Activated CD8-positive, alpha-beta memory T cell treated with anti-CD3 and anti-CD28 coated beads, Interleukin-2, amount 10 ng/mL, durations not matched to agents 7 days and 5 days (primary cell): ENCODE results near the gene ENKUR. TPM values are rescaled to one million over a fixed set of nuclear protein-coding genes. Genes with fewer than 3 reads are reported as not detected.

Experiments used
- ATAC-seq: fragments of 150-1000 bp; cut with Tn5 transposase; one replicate; pipeline ENCODE4 v1.10.0; 2021; ENCODE audit warnings: moderate library complexity
- CTCF ChIA-PET: fragments of 350-600 bp; sonication (Branson Sonifier 250); formaldehyde crosslinking; loops from one replicate; lab custom pipeline; 2021; ENCODE audit warnings: antibody characterized with exemption; lab: Charles Lee
- DNase-seq: peaks from one replicate; pipeline ENCODE4 v3.0.0-alpha.2; 2020
- H3K27ac Mint-ChIP-seq: one replicate; pipeline ENCODE4 v1.8.0; 2021; ENCODE audit warnings: mild to moderate bottlenecking, mixed read lengths
- H3K27me3 Mint-ChIP-seq: one replicate; pipeline ENCODE4 v1.8.0; 2021; ENCODE audit warnings: mixed read lengths
- H3K36me3 Mint-ChIP-seq: one replicate; pipeline ENCODE4 v1.8.0; 2021; ENCODE audit warnings: mild to moderate bottlenecking, mixed read lengths
- H3K4me1 Mint-ChIP-seq: one replicate; pipeline ENCODE4 v1.8.0; 2021; ENCODE audit warnings: mixed read lengths
- H3K4me3 Mint-ChIP-seq: one replicate; pipeline ENCODE4 v1.8.0; 2021; ENCODE audit warnings: mild to moderate bottlenecking, moderate library complexity, mixed read lengths
- H3K9me3 Mint-ChIP-seq: one replicate; pipeline ENCODE4 v1.8.0; 2022; ENCODE audit warnings: low read depth, mixed read lengths
- total RNA-seq, 2 experiments: library from RNA; stranded (reverse); gene quantifications; one replicate each; pipeline ENCODE4 v1.2.3, GENCODE V29; 2021

Gene ENKUR
- total RNA-seq, 2 experiments from 2014 or later = not detected

- Mint-ChIP-seq H3K27me3 (peaks cover 26% of the 10 kb centered on the region), H3K27ac (no peak overlapping the region), H3K36me3 (no peaks in the 10 kb centered on the region), H3K4me1 (no peaks in the 10 kb centered on the region), H3K9me3 (no peaks in the 10 kb centered on the region), H3K4me3 (no peak overlapping the region)
- DNase-seq (no peak), ATAC-seq (no peak)
- CTCF ChIA-PET = no interaction called here
These were observed 31.8 kb upstream of the ENKUR start for GRCh38 chr10:25047591-25048301.

- no peak for ATAC-seq
- CTCF ChIA-PET = no interaction called here
- Mint-ChIP-seq H3K27me3 (peaks cover 26% of the 10 kb centered on the region), H3K4me3 (no peak overlapping the region), H3K36me3 (no peaks in the 10 kb centered on the region), H3K4me1 (no peaks in the 10 kb centered on the region), H3K27ac (no peak overlapping the region), H3K9me3 (no peaks in the 10 kb centered on the region)
- DNase-seq = no peak
These were observed 31.1 kb upstream of the ENKUR start for GRCh38 chr10:25047088-25047487.

GRCh38 chr10:25046641-25047040, 30.7 kb upstream of the ENKUR start:
- Mint-ChIP-seq H3K4me3 (no peak overlapping the region), H3K27me3 (peaks cover 26% of the 10 kb centered on the region)

GRCh38 chr10:25039531-25039930, 23.6 kb upstream of the ENKUR start:
- H3K36me3 Mint-ChIP-seq = no peaks in the 10 kb centered on the region
- DNase-seq (no peak), ATAC-seq (no peak)
- no peaks in the 10 kb centered on the region for H3K9me3 Mint-ChIP-seq
- CTCF ChIA-PET = interaction anchor here (0.6 to 0.7 kb wide), 2 partner anchors 389 to 401 kb away, joined by 3 to 4 read pairs; no protein-coding TSS in a partner anchor
- no peak overlapping the region for H3K4me3 Mint-ChIP-seq
- peaks cover 2% of the 10 kb centered on the region for H3K4me1 Mint-ChIP-seq
- peaks cover 26% of the 10 kb centered on the region for H3K27me3 Mint-ChIP-seq
- H3K27ac Mint-ChIP-seq = no peak overlapping the region

More at GRCh38 chr10:25046641-25047040, 30.7 kb upstream of the ENKUR start:
- H3K27ac Mint-ChIP-seq = no peak overlapping the region
- no peaks in the 10 kb centered on the region for H3K36me3 Mint-ChIP-seq
- no peaks in the 10 kb centered on the region for H3K9me3 Mint-ChIP-seq
- no peak for ATAC-seq
- no peak for DNase-seq
- no peaks in the 10 kb centered on the region for H3K4me1 Mint-ChIP-seq
- CTCF ChIA-PET = no interaction called here

- H3K4me1 Mint-ChIP-seq = peaks cover 2% of the 10 kb centered on the region
These were observed 22.4 kb upstream of the ENKUR start for GRCh38 chr10:25038325-25038724.

GRCh38 chr10:25036381-25036780, 20.4 kb upstream of the ENKUR start:
- Mint-ChIP-seq H3K9me3 (no peaks in the 10 kb centered on the region), H3K27me3 (peaks cover 16% of the 10 kb centered on the region), H3K4me1 (peaks cover 2% of the 10 kb centered on the region), H3K36me3 (no peaks in the 10 kb centered on the region), H3K4me3 (no peak overlapping the region), H3K27ac (no peak overlapping the region)
- DNase-seq (no peak), ATAC-seq (no peak)
- CTCF ChIA-PET = no interaction called here

More at GRCh38 chr10:25038325-25038724, 22.4 kb upstream of the ENKUR start:
- no peak overlapping the region for H3K27ac Mint-ChIP-seq
- no peaks in the 10 kb centered on the region for H3K9me3 Mint-ChIP-seq
- no peaks in the 10 kb centered on the region for H3K36me3 Mint-ChIP-seq
- no peak overlapping the region for H3K4me3 Mint-ChIP-seq
- CTCF ChIA-PET = no interaction called here
- ATAC-seq (no peak), DNase-seq (no peak)
- H3K27me3 Mint-ChIP-seq = peaks cover 23% of the 10 kb centered on the region

GRCh38 chr10:25029519-25029918, 13.6 kb upstream of the ENKUR start:
- no peak for ATAC-seq
- H3K9me3 Mint-ChIP-seq = no peaks in the 10 kb centered on the region
- H3K27me3 Mint-ChIP-seq = no peaks in the 10 kb centered on the region
- no peak overlapping the region for H3K4me3 Mint-ChIP-seq
- H3K27ac Mint-ChIP-seq = no peak overlapping the region
- no peaks in the 10 kb centered on the region for H3K36me3 Mint-ChIP-seq
- H3K4me1 Mint-ChIP-seq = no peaks in the 10 kb centered on the region
- DNase-seq = no peak
- CTCF ChIA-PET = no interaction called here

GRCh38 chr10:25028711-25029110, 12.8 kb upstream of the ENKUR start:
- Mint-ChIP-seq H3K4me3 (no peak overlapping the region), H3K36me3 (no peaks in the 10 kb centered on the region), H3K27me3 (no peaks in the 10 kb centered on the region), H3K27ac (no peak overlapping the region), H3K4me1 (no peaks in the 10 kb centered on the region), H3K9me3 (no peaks in the 10 kb centered on the region)
- ATAC-seq = no peak
- CTCF ChIA-PET = no interaction called here
- no peak for DNase-seq

GRCh38 chr10:25026463-25026862, 10.5 kb upstream of the ENKUR start:
- Mint-ChIP-seq H3K4me3 (no peak overlapping the region), H3K9me3 (no peaks in the 10 kb centered on the region), H3K27me3 (no peaks in the 10 kb centered on the region), H3K4me1 (no peaks in the 10 kb centered on the region), H3K36me3 (peaks cover 2% of the 10 kb centered on the region), H3K27ac (no peak overlapping the region)
- CTCF ChIA-PET = interaction anchor here (1.0 to 1.2 kb wide), 2 partner anchors 11 to 48 kb away, joined by 3 to 4 read pairs; no protein-coding TSS in a partner anchor
- ATAC-seq = no peak
- no peak for DNase-seq

GRCh38 chr10:25024528-25024927, 8.6 kb upstream of the ENKUR start:
- H3K9me3 Mint-ChIP-seq = no peaks in the 10 kb centered on the region
- ATAC-seq = no peak
- H3K36me3 Mint-ChIP-seq = peaks cover 2% of the 10 kb centered on the region
- no peaks in the 10 kb centered on the region for H3K4me1 Mint-ChIP-seq
- H3K27ac Mint-ChIP-seq = no peak overlapping the region
- H3K4me3 Mint-ChIP-seq = no peak overlapping the region
- H3K27me3 Mint-ChIP-seq = no peaks in the 10 kb centered on the region
- CTCF ChIA-PET = interaction anchor here (1.0 kb wide), 1 partner anchor 56 kb away, joined by 3 read pairs; no protein-coding TSS in a partner anchor
- no peak for DNase-seq

- ATAC-seq (no peak), DNase-seq (no peak)
- Mint-ChIP-seq H3K4me3 (no peak overlapping the region), H3K27me3 (no peaks in the 10 kb centered on the region), H3K27ac (no peak overlapping the region), H3K36me3 (peaks cover 2% of the 10 kb centered on the region), H3K4me1 (peaks cover under 1% of the 10 kb centered on the region), H3K9me3 (no peaks in the 10 kb centered on the region)
- CTCF ChIA-PET = no interaction called here
These were observed 7.3 kb upstream of the ENKUR start for GRCh38 chr10:25023278-25023677.

GRCh38 chr10:25018703-25019102, 2.7 kb upstream of the ENKUR start:
- Mint-ChIP-seq H3K9me3 (no peaks in the 10 kb centered on the region), H3K36me3 (peaks cover 2% of the 10 kb centered on the region), H3K4me3 (no peak overlapping the region), H3K4me1 (peaks cover 17% of the 10 kb centered on the region), H3K27me3 (no peaks in the 10 kb centered on the region), H3K27ac (no peak overlapping the region)
- CTCF ChIA-PET = interaction anchor here (1.0 kb wide), 1 partner anchor 376 kb away, joined by 3 read pairs; no protein-coding TSS in a partner anchor
- DNase-seq (no peak), ATAC-seq (no peak)

- Mint-ChIP-seq H3K27me3 (no peaks in the 10 kb centered on the region), H3K27ac (peak overlapping the region; percentile 95), H3K4me3 (peak overlapping the region; percentile 79), H3K36me3 (no peaks in the 10 kb centered on the region), H3K4me1 (peaks cover 17% of the 10 kb centered on the region), H3K9me3 (peaks cover 2% of the 10 kb centered on the region)
- no peak for ATAC-seq
- CTCF ChIA-PET = no interaction called here
- DNase-seq = no peak
These were observed 1.7 kb upstream of the ENKUR start for GRCh38 chr10:25017661-25018060.

- Mint-ChIP-seq H3K9me3 (peaks cover 2% of the 10 kb centered on the region), H3K27me3 (no peaks in the 10 kb centered on the region), H3K4me3 (peak overlapping the region; percentile 79), H3K36me3 (no peaks in the 10 kb centered on the region), H3K4me1 (peaks cover 17% of the 10 kb centered on the region), H3K27ac (peak overlapping the region; percentile 95)
- ATAC-seq (no peak), DNase-seq (peak; percentile 46)
- CTCF ChIA-PET = interaction anchor here (1.7 kb wide), 1 partner anchor 294 kb away, joined by 4 read pairs; the partner anchor contains the start of gene ARHGAP21
These were observed 1.2 kb upstream of the ENKUR start for GRCh38 chr10:25017154-25017590.
